AG20443 (cell line): ENCODE measurements around the gene ARAP1.

Source experiments
- DNase-seq: peaks from one replicate; pipeline ENCODE4 v3.0.0; 2012; ENCODE audit warnings: low spot score, mixed read lengths

ARAP1 gene

GRCh38 chr11:72635933-72636332, 116.3 kb downstream of the ARAP1 start:
- no peak for DNase-seq

- no peak for DNase-seq
Observed at GRCh38 chr11:72635309-72635915, 116.8 kb downstream of the ARAP1 start.
